ENCODE measurements around the gene NUDT2. TPM values are rescaled to one million over a fixed set of nuclear protein-coding genes. Genes with fewer than 3 reads are reported as not detected.
"Not testable (repeated sequence)": the region's sequence is repeated elsewhere in the genome, so short reads cannot be mapped to it uniquely, and the experiment has no call there.

NUDT2 gene
- total and polyA plus RNA-seq, 2 of the 4 experiments (the other 2 are of a cell fraction) = 36.6 to 45.0 TPM

GRCh38 chr9:34367751-34368410 is 38.5 kb downstream of the NUDT2 start:
- H3K27ac ChIP-seq (ENCODE audit: insufficient read depth, low read length); H2AK5ac ChIP-seq (ENCODE audit: low read depth, low read length); H2AFZ ChIP-seq (replicated peaks; ENCODE audit: low read length, poor library complexity); H3K36me3 ChIP-seq (ENCODE audit: control insufficient read depth, insufficient read depth, low read length); H3K4me2 ChIP-seq (ENCODE audit: low read depth, low read length); DNase-seq; H3K9ac ChIP-seq (ENCODE audit: low read depth, low read length); in situ Hi-C loops (cut with MboI; ENCODE audit: low sequenced_read_pairs); H3K14ac ChIP-seq (replicated peaks; ENCODE audit: low read depth, low read length); H2BK5ac ChIP-seq (ENCODE audit: low read depth, low read length, poor library complexity, severe bottlenecking); H4K91ac ChIP-seq (ENCODE audit: insufficient read depth, low read depth, low read length); H3K9me1 ChIP-seq (ENCODE audit: insufficient read depth, low read length); H2BK20ac ChIP-seq (ENCODE audit: low read depth, low read length); dilution Hi-C loops (cut with HindIII; ENCODE audit: low sequenced_read_pairs, unreplicated experiment); H2AK9ac ChIP-seq (replicated peaks; ENCODE audit: low read depth, low read length, poor library complexity); intact Hi-C loops (cut with micrococcal nuclease); H2BK15ac ChIP-seq (ENCODE audit: low read depth, low read length); H4K8ac ChIP-seq (ENCODE audit: low read depth in 2 of 2, low read length in 2 of 2); CTCF ChIA-PET; H3K4me1 ChIP-seq (ENCODE audit: control insufficient read depth, insufficient read depth, low read length); H3K18ac ChIP-seq (ENCODE audit: low read depth, low read length); ATAC-seq (ENCODE audit: low read depth); H3K56ac ChIP-seq (ENCODE audit: extremely low read depth, insufficient read depth, low read length); H4K20me1 ChIP-seq (ENCODE audit: insufficient read depth, low read length); POLR2A ChIA-PET (ENCODE audit: unreplicated experiment); H3K79me1 ChIP-seq (ENCODE audit: low read depth in 1 of 2, low read length in 2 of 2); H3K4ac ChIP-seq (ENCODE audit: low read depth, low read length); H2BK120ac ChIP-seq (ENCODE audit: low read depth, low read length); H3K4me3 ChIP-seq (ENCODE audit: insufficient read depth, low read depth, low read length); H3K23ac ChIP-seq (ENCODE audit: low read depth, low read length); BruUV-seq (replicated peaks); H4K5ac ChIP-seq (ENCODE audit: low read depth, low read length): not testable (repeated sequence)
- WGBS, 2 experiments (ENCODE audit: extremely low coverage in 2 of 2, insufficient read length in 1 of 2) = 38% methylated on average over 1 of the region's 3 CpGs; no CpG with 5 or more reads in 1 of the 2 experiments
- peaks cover 21% of the 10 kb centered on the region; the same call in 1 of the 2 replicates for H3K27me3 ChIP-seq (ENCODE audit: control insufficient read depth, insufficient read depth, low read length)
- H3K9me3 ChIP-seq (ENCODE audit: control insufficient read depth, insufficient read depth, low read length) = peaks cover 12% of the 10 kb centered on the region; the same call in 1 of the 2 replicates

- H4K91ac ChIP-seq (ENCODE audit: insufficient read depth, low read depth, low read length); H3K9ac ChIP-seq (ENCODE audit: low read depth, low read length); ATAC-seq (ENCODE audit: low read depth); H3K56ac ChIP-seq (ENCODE audit: extremely low read depth, insufficient read depth, low read length); H3K4me3 ChIP-seq (ENCODE audit: insufficient read depth, low read depth, low read length); H3K9me1 ChIP-seq (ENCODE audit: insufficient read depth, low read length); H4K8ac ChIP-seq (ENCODE audit: low read depth in 2 of 2, low read length in 2 of 2); BruUV-seq (replicated peaks); intact Hi-C loops (cut with micrococcal nuclease); H3K4ac ChIP-seq (ENCODE audit: low read depth, low read length); H4K20me1 ChIP-seq (ENCODE audit: insufficient read depth, low read length); H2AFZ ChIP-seq (replicated peaks; ENCODE audit: low read length, poor library complexity); dilution Hi-C loops (cut with HindIII; ENCODE audit: low sequenced_read_pairs, unreplicated experiment); POLR2A ChIA-PET (ENCODE audit: unreplicated experiment); H3K23ac ChIP-seq (ENCODE audit: low read depth, low read length); H3K4me2 ChIP-seq (ENCODE audit: low read depth, low read length); CTCF ChIA-PET; H2BK120ac ChIP-seq (ENCODE audit: low read depth, low read length); H3K4me1 ChIP-seq (ENCODE audit: control insufficient read depth, insufficient read depth, low read length); in situ Hi-C loops (cut with MboI; ENCODE audit: low sequenced_read_pairs); H3K27ac ChIP-seq (ENCODE audit: insufficient read depth, low read length); H3K36me3 ChIP-seq (ENCODE audit: control insufficient read depth, insufficient read depth, low read length); H2BK15ac ChIP-seq (ENCODE audit: low read depth, low read length); H4K5ac ChIP-seq (ENCODE audit: low read depth, low read length); H3K14ac ChIP-seq (replicated peaks; ENCODE audit: low read depth, low read length); DNase-seq; H2AK9ac ChIP-seq (replicated peaks; ENCODE audit: low read depth, low read length, poor library complexity); H2BK20ac ChIP-seq (ENCODE audit: low read depth, low read length); H2BK5ac ChIP-seq (ENCODE audit: low read depth, low read length, poor library complexity, severe bottlenecking); H3K18ac ChIP-seq (ENCODE audit: low read depth, low read length); H2AK5ac ChIP-seq (ENCODE audit: low read depth, low read length); H3K79me1 ChIP-seq (ENCODE audit: low read depth in 1 of 2, low read length in 2 of 2): not testable (repeated sequence)
- peaks cover 26% of the 10 kb centered on the region; the same call in 1 of the 2 replicates for H3K27me3 ChIP-seq (ENCODE audit: control insufficient read depth, insufficient read depth, low read length)
- WGBS, 2 experiments (ENCODE audit: extremely low coverage in 2 of 2, insufficient read length in 1 of 2) = 67% methylated on average over 3 of the region's 5 CpGs; no CpG with 5 or more reads in 1 of the 2 experiments
- peaks cover 12% of the 10 kb centered on the region; the same call in 1 of the 2 replicates for H3K9me3 ChIP-seq (ENCODE audit: control insufficient read depth, insufficient read depth, low read length)
Measured at GRCh38 chr9:34368796-34369195, 39.4 kb downstream of the NUDT2 start.
